Trophoblast cell (in vitro differentiated cells and primary cell): ENCODE data around the gene SPRTN.

Experiments
- DNase-seq, 2 donors: peaks; one replicate each; pipeline ENCODE4 v3.0.0-alpha.2; 2016
- H2AFZ ChIP-seq: 2 replicates; pipeline ENCODE4 v1.6.1; 2013; ENCODE audit warnings: low read length, moderate library complexity, mild to moderate bottlenecking; ENCODE audit not compliant: insufficient read depth, poor library complexity
- H2AK5ac ChIP-seq: 2 replicates; pipeline ENCODE4 v1.6.1; 2013; ENCODE audit warnings: mild to moderate bottlenecking, low read length
- H2BK120ac ChIP-seq: 2 replicates; pipeline ENCODE4 v1.6.1; 2013; ENCODE audit warnings: low read length, mild to moderate bottlenecking, moderate library complexity; ENCODE audit not compliant: insufficient read depth, poor library complexity
- H2BK12ac ChIP-seq: 2 replicates; pipeline ENCODE4 v1.6.1; 2013; ENCODE audit warnings: mild to moderate bottlenecking, low read length, moderate library complexity
- H2BK5ac ChIP-seq: 2 replicates; pipeline ENCODE4 v1.6.1; 2013; ENCODE audit warnings: low read length, low read depth, moderate library complexity, mild to moderate bottlenecking; ENCODE audit not compliant: poor library complexity
- H3K14ac ChIP-seq: 2 replicates; pipeline ENCODE4 v1.6.1; 2013; ENCODE audit warnings: mild to moderate bottlenecking, low read length
- H3K18ac ChIP-seq: 2 replicates; pipeline ENCODE4 v1.6.1; 2013; ENCODE audit warnings: mild to moderate bottlenecking, low read length
- H3K23ac ChIP-seq: 2 replicates; pipeline ENCODE4 v1.6.1; 2013; ENCODE audit warnings: low read length
- H3K27ac ChIP-seq: 2 replicates; pipeline ENCODE4 v1.5.1; 2013; ENCODE audit warnings: low read depth, mild to moderate bottlenecking, inconsistent platforms, low read length, moderate library complexity
- H3K27me3 ChIP-seq: 2 replicates; pipeline ENCODE4 v1.6.1; 2013; ENCODE audit warnings: inconsistent platforms, mild to moderate bottlenecking, low read length, moderate library complexity; ENCODE audit not compliant: insufficient read depth
- H3K36me3 ChIP-seq, 2 experiments: 1 replicate in 1 of 2; 2 replicates in 1 of 2; pipeline ENCODE4 v1.6.1; 2013; ENCODE audit warnings: low read length in 2 of 2, mild to moderate bottlenecking in 2 of 2, moderate library complexity in 1 of 2; ENCODE audit not compliant: insufficient read depth in 2 of 2, control insufficient read depth in 1 of 2
- H3K4ac ChIP-seq: 2 replicates; pipeline ENCODE4 v1.6.1; 2013; ENCODE audit warnings: low read depth, mild to moderate bottlenecking, low read length, moderate library complexity
- H3K4me1 ChIP-seq, 2 experiments: 1 replicate in 1 of 2; 2 replicates in 1 of 2; pipeline ENCODE4 v1.6.1; 2013; ENCODE audit warnings: low read length in 2 of 2, mild to moderate bottlenecking in 2 of 2, moderate library complexity in 1 of 2; ENCODE audit not compliant: insufficient read depth in 2 of 2, control insufficient read depth in 1 of 2
- H3K4me2 ChIP-seq: 2 replicates; pipeline ENCODE4 v1.6.1; 2013; ENCODE audit warnings: inconsistent platforms, mild to moderate bottlenecking, low read length, moderate library complexity
- H3K4me3 ChIP-seq: 2 replicates; pipeline ENCODE4 v1.5.1; 2013; ENCODE audit warnings: mild to moderate bottlenecking, low read depth, low read length, inconsistent platforms
- H3K79me1 ChIP-seq: one replicate; pipeline ENCODE4 v1.6.1; 2013; ENCODE audit warnings: low read length
- H3K79me2 ChIP-seq: 2 replicates; pipeline ENCODE4 v1.6.1; 2013; ENCODE audit warnings: low read length, mild to moderate bottlenecking; ENCODE audit not compliant: control insufficient read depth, insufficient read depth, poor library complexity
- H3K9ac ChIP-seq: 2 replicates; pipeline ENCODE4 v1.6.1; 2013; ENCODE audit warnings: mild to moderate bottlenecking, low read length
- H3K9me3 ChIP-seq: 2 replicates; pipeline ENCODE4 v1.6.1; 2013; ENCODE audit warnings: low read depth, mild to moderate bottlenecking, control low read depth, inconsistent platforms, low read length; ENCODE audit not compliant: insufficient read depth
- H4K12ac ChIP-seq: 2 replicates; pipeline ENCODE4 v1.6.1; 2013; ENCODE audit warnings: low read depth, mild to moderate bottlenecking, low read length, moderate library complexity
- H4K8ac ChIP-seq: 2 replicates; pipeline ENCODE4 v1.6.1; 2013; ENCODE audit warnings: low read depth, mild to moderate bottlenecking, low read length, moderate library complexity
- H4K91ac ChIP-seq: one replicate; pipeline ENCODE4 v1.6.1; 2013; ENCODE audit warnings: low read depth, mild to moderate bottlenecking, low read length, moderate library complexity
- WGBS: extraction: QIAGEN DNeasy Blood & Tissue Kit; methylation state at CpG from one replicate; pipeline ENCODE4 v1.1.7; 2013; ENCODE audit warnings: missing lambda C conversion rate; ENCODE audit not compliant: insufficient read length, insufficient coverage; ENCODE audit errors: extremely low coverage; 5-methylcytosine and 5-hydroxymethylcytosine counted together

The SPRTN gene

GRCh38 chr1:231376101-231376500, 38.0 kb downstream of the SPRTN start:
- Histone ChIP-seq H4K8ac (no peak overlapping the region), H2BK120ac (no peak overlapping the region), H3K4me3 (no peak overlapping the region), H3K79me1 (no peaks in the 10 kb centered on the region), H2BK5ac (no peak overlapping the region), H3K14ac (no peak overlapping the region), H3K79me2 (no peaks in the 10 kb centered on the region), H3K36me3 (no peaks in the 10 kb centered on the region), H4K12ac (no peak overlapping the region), H2AFZ (no peak overlapping the region), H2BK12ac (no peak overlapping the region), H3K4me2 (no peak overlapping the region), H3K23ac (no peak overlapping the region), H3K9me3 (no peaks in the 10 kb centered on the region), H3K4ac (no peak overlapping the region), H2AK5ac (no peak overlapping the region), H3K27ac (no peak overlapping the region), H3K27me3 (no peaks in the 10 kb centered on the region), H3K18ac (no peak overlapping the region), H3K4me1 (no peaks in the 10 kb centered on the region), H4K91ac (no peak overlapping the region), H3K9ac (no peak overlapping the region)
- DNase-seq, result peak; percentile 50 to 67
- no CpG with 5 or more reads among the region's 4 CpGs for WGBS

DNA sequence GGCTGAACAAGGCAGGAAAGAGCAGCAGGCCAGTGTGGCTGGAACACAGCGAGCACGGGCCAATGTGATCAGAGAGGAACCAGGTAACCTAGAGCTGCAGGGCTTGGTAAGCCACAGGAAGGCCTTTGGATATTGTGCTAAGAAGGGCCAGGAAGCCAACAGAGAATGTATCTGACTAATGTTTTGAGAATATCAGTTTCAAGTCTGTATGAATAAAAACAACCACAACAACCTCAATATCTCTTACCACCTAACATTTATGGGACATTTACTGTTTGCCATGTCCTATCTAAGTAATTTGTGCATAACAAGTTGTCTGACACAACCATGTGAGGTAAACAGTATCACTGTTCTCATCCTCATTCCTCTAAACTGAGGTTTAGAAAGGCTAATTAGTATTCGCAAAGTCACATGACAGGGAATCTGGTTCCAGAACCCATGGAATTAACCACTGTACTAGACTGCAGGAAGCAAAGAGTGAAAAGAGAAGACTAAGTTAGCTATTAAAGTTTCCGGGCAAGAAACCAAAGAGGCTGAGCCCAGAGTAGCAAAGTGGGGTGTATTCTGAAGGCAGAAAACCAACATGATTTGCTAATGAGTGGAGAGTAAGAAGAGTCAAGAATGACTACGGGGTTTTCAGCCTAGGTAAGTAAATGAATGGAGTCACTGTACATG, 38.9 kb downstream of the SPRTN start:
- H4K91ac ChIP-seq, result no peak overlapping the region
- no peak overlapping the region for H3K4ac ChIP-seq
- no peak for DNase-seq
- WGBS, result no CpG with 5 or more reads among the region's 5 CpGs
- no peaks in the 10 kb centered on the region for H3K79me2 ChIP-seq
- H2AK5ac ChIP-seq, result no peak overlapping the region
- H3K27me3 ChIP-seq, result no peaks in the 10 kb centered on the region
- no peak overlapping the region for H3K18ac ChIP-seq
- H3K4me1 ChIP-seq, result no peaks in the 10 kb centered on the region
- H2AFZ ChIP-seq, result no peak overlapping the region
- no peak overlapping the region for H4K8ac ChIP-seq
- no peak overlapping the region for H3K4me3 ChIP-seq
- H3K4me2 ChIP-seq, result no peak overlapping the region
- H3K27ac ChIP-seq, result no peak overlapping the region
- no peak overlapping the region for H2BK120ac ChIP-seq
- H3K23ac ChIP-seq, result no peak overlapping the region
- no peaks in the 10 kb centered on the region for H3K36me3 ChIP-seq
- H3K14ac ChIP-seq, result no peak overlapping the region
- H3K9ac ChIP-seq, result no peak overlapping the region
- H2BK5ac ChIP-seq, result no peak overlapping the region
- H3K79me1 ChIP-seq, result no peaks in the 10 kb centered on the region
- H3K9me3 ChIP-seq, result no peaks in the 10 kb centered on the region
- H2BK12ac ChIP-seq, result no peak overlapping the region
- H4K12ac ChIP-seq, result no peak overlapping the region

GRCh38 chr1:231381729-231382128, 43.6 kb downstream of the SPRTN start:
- Histone ChIP-seq H3K79me2 (no peaks in the 10 kb centered on the region), H3K4me3 (no peak overlapping the region), H3K14ac (no peak overlapping the region), H3K9ac (no peak overlapping the region), H2BK12ac (no peak overlapping the region), H4K12ac (no peak overlapping the region), H3K23ac (no peak overlapping the region), H3K4me1 (peaks cover 0 to 3% of the 10 kb centered on the region in 2 experiments), H3K4me2 (no peak overlapping the region), H2AK5ac (no peak overlapping the region), H3K36me3 (no peaks in the 10 kb centered on the region), H3K9me3 (no peaks in the 10 kb centered on the region), H2AFZ (no peak overlapping the region), H3K18ac (no peak overlapping the region), H2BK120ac (no peak overlapping the region), H4K91ac (no peak overlapping the region), H2BK5ac (no peak overlapping the region), H3K27me3 (no peaks in the 10 kb centered on the region), H3K79me1 (no peaks in the 10 kb centered on the region), H3K27ac (no peak overlapping the region), H3K4ac (no peak overlapping the region), H4K8ac (no peak overlapping the region)
- no peak for DNase-seq
- no CpG with 5 or more reads among the region's 2 CpGs for WGBS

DNA sequence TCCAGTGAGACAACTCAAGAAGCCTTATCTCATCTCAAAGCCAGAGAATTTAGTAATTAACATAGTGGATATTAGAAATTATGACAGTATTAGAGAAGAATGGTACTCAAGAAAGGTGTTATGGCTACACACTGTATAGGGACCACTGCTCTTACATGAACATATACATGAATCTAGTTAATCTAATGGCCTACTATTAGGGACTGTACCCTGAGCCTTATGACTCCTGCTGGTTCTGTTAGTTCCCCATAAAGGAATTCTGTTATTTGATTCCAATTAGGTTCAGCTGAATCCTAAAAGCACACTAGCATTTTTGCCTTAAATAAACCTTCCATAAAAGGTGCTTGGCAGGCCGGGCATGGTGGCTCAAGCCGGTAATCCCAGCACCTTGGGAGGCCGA, 44.3 kb downstream of the SPRTN start:
- Histone ChIP-seq H3K4ac (no peak overlapping the region), H3K4me2 (no peak overlapping the region), H3K23ac (no peak overlapping the region), H3K14ac (no peak overlapping the region), H3K36me3 (no peaks in the 10 kb centered on the region), H2BK5ac (no peak overlapping the region), H3K27ac (no peak overlapping the region), H3K4me3 (no peak overlapping the region), H2AK5ac (no peak overlapping the region), H3K4me1 (peaks cover 0 to 3% of the 10 kb centered on the region in 2 experiments), H3K18ac (no peak overlapping the region), H3K27me3 (no peaks in the 10 kb centered on the region), H3K9ac (no peak overlapping the region), H4K12ac (no peak overlapping the region), H2BK120ac (no peak overlapping the region), H3K79me2 (no peaks in the 10 kb centered on the region), H3K9me3 (no peaks in the 10 kb centered on the region), H2BK12ac (no peak overlapping the region), H3K79me1 (no peaks in the 10 kb centered on the region), H4K8ac (no peak overlapping the region), H4K91ac (no peak overlapping the region), H2AFZ (no peak overlapping the region)
- DNase-seq, result no peak
- no CpG with 5 or more reads among the region's 3 CpGs for WGBS
